Loucy (cell line): ENCODE results near the gene GRPEL1.

Experiments used
- CTCF ChIP-seq: fragments of 200-600 bp; sonication (generic); conservative IDR thresholded peaks from 2 replicates; pipeline ENCODE4 v1.5.1; 2014; ENCODE audit warnings: mild to moderate bottlenecking, antibody characterized with exemption, low read length
- EZH2phosphoT487 ChIP-seq: fragments of 200-600 bp; IDR thresholded peaks from 2 replicates; pipeline ENCODE4 v1.6.1; 2018; ENCODE audit warnings: antibody characterized with exemption, mild to moderate bottlenecking, moderate library complexity, borderline replicate concordance

- no peak for TF ChIP-seq CTCF
- no peak for TF ChIP-seq EZH2phosphoT487
These were observed 15.6 kb downstream of the GRPEL1 start for GRCh38 chr4:7052313-7052712.
